Right lung (tissue), 5 donors: Measurements from ENCODE around the gene MALRD1. TPM values are rescaled to one million over a fixed set of nuclear protein-coding genes. Genes with fewer than 3 reads are reported as not detected.
A peak's percentile ranks its signal among the peaks of the same experiment; 100 is the strongest.
"Not testable (repeated sequence)": the region's sequence is repeated elsewhere in the genome, so short reads cannot be mapped to it uniquely, and the experiment has no call there.

Source experiments
- DNase-seq, 2 donors: peaks; one replicate each; pipeline ENCODE4 v3.0.0-alpha.2; 2013
- polyA plus RNA-seq, 5 donors: library from polyadenylated mRNA; unstranded; fragments of 120-200 nt; gene quantifications; one replicate each; pipeline versions ENCODE4 v1.2.1 to v1.2.3, GENCODE V29; 2013; ENCODE audit warnings: inconsistent platforms in 1 of 5, low replicate concordance in 1 of 5; ENCODE audit not compliant: insufficient read length in 5 of 5, insufficient read depth in 1 of 5

Gene MALRD1
- polyA plus RNA-seq, 5 donors, result 3.3 to 6.9 (median 5.3) TPM

DNA sequence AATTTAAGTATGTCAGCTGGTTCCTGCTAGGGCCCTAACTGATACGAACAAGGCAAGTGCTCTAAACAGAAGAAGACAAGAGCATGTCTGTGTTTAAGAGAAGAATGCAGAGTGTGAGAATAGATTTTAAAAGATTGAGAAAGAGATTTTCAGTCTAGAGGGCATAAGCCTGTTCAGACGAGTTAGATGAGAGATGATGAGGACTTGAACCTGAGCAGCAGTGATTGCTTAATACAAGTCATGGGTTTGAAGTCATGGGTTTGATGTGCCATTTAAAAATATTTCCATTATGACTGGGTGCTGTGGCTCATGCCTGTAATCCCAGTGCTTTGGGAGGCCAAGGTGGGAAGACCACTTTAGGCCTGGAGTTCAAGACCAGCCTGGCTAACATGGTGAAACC, 658.8 kb downstream of the MALRD1 start:
- no peak for DNase-seq

DNA sequence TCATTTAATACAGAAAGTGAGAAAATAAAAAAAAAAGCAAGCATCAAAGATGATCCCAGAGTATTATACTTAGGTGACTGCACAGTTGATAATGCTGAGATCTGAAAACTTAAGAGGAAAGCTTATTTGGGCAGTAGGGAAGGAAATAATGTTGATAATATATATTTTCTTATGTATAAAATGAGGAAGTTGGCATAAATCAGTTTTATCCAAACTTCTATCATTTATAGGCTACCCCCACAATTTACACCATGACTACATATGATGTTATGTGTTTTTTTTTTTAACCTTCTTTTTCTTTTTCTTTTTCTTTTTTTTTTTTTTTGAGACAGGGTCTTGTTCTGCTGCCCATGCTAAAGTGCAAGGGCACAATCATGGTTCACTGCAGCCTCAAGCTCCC, 659.4 kb downstream of the MALRD1 start:
- no peak for DNase-seq

DNA sequence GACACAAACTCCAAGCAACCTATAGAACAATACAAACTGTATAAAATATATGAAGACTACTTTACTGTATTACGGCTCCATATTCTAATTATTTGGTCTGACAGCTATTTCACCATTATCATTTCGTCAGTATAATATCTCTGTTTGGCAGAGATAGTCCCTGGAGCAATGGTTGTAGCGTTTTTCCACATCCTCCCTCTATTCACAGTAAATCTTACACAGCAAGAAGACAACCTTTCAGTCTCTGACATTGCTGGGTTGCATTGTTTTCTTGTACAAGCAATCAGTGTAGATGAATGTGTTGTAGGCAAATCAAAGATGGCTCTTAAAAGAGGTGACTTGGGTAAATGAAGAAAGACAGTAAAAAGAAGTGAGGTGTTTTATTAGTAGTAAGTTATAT, 662.0 kb downstream of the MALRD1 start:
- no peak for DNase-seq

DNA sequence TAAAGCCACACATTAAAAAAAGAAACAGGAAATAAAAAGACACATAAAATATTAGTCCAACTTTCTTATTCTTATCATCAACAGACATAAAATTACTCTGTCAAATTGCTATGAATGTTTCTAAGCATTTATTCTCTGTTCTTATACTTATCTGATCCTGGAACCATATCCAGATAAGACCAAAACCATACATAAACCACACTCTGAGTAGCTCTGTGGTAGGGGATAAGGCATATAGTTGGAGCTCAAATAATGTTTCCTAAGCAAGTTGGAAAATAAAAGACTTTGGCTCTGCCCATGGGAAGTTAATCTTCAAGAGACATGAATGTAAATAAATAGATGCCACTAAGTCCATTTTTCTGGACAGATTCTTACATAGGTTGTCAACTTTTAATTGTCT, 664.6 kb downstream of the MALRD1 start:
- no peak for DNase-seq

DNA sequence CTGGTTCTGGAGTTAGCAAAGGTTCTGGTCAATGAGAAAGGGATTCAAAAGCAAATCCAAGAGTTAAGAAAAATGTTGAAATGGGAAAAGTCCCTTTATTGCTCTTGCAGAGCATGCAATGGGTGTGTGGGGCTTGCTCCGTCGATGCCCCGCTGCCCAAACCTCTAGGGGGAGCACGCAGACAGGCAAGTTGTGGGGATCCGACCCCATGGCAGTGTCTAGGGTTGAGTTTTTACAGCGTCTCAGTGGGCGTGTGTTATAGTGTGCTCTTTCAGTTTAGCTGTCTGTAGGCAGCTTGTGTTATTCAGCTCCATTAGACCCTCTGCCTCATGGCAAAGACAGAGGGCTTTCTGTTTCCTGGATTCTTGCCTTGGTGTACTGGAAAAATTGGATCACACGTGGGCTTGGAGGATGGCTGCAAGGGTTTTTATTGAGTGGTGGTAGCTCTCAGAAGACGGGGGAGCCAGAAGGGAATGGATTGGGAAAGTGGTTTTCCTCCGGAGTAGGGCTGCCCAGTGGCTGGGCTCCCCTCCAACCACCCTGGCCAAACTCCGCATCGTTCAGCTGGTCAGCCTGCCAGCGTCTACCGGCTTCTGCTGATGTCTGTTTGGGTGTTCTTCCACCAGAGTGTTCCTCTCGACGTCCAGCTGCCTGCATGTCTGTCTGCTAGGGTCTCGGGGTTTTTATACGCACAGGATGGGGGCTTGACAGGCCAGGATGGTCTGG, 665.4 kb downstream of the MALRD1 start:
- no peak for DNase-seq

DNA sequence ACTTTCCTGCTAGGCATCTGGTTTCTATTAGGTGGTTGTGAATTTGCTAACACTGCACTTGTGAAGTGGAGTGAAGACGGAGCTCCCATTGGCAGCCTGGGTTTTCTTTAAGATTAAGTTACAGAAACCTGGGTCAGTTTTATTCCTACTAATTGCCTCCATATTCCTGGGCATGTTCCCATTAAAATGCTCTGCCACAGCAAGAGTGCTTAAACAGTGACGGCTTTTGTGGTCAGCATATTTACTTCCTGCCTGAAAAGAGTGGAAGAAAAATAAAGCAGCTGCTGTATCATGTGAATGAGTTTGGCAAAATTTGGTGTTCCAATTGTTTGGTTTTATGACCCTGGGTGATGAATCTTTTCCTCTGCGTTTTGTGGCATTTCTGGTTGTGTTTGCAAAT, 670.7 kb downstream of the MALRD1 start:
- DNase-seq, result peak; percentile 49 to 52

DNA sequence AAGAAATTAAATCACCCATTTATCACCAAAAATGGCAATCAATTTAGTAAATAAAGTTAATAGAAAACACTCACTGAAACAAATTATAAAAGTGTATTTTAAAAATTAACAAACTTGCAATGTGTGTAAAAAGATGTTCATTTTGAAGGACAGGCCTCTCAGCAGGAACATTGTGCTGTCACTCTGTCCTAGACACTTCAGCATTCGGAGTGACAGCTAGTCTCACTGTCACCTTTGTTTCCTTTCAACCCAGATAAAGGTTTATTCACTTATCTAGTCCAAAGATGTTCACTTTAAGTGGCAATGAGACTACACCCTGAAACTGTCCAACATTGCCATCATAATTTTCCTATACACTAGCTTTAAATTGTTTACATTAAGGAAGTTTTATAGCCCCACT, 675.7 kb downstream of the MALRD1 start:
- no peak for DNase-seq

DNA sequence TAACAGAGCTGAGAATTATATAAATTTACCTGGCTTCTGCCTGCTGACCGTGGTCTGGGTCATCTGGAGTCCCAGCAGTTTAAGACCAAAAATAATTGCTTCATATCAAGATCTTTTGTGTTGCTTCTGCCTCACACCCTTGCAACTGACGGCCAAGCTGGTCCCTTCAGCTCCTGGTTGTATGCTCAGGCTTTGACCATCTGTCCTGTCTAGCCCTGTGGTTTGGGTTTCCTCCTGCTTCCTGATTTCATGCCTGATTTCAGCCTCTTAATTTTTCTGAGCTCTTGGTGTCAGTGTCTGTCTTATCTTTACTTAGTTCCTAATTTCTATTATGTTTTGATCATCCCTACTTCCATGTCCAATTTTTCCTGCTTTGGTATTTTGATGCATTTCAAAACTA, 679.8 kb downstream of the MALRD1 start:
- DNase-seq, result no peak

DNA sequence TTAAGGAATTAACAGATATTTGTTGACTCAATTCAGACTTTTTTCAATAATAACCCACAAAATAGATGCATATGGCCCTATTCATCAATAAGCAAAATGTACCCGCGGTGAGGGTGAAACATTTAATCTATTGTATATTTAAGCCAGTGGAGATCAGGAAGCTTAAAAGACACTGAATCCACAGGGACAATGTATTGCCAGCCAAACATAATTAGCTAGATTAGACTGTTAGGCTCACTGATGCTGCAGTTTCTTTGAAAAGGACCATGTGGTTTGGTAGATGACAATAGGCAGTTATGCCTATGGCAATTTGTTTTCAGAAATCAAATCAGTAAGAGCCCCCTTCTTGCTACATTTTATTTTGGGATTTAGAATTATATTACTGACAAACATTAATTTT, 680.4 kb downstream of the MALRD1 start:
- no peak for DNase-seq

GRCh38 chr10:19730167-19730906, 681.7 kb downstream of the MALRD1 start:
- DNase-seq, result no peak

DNA sequence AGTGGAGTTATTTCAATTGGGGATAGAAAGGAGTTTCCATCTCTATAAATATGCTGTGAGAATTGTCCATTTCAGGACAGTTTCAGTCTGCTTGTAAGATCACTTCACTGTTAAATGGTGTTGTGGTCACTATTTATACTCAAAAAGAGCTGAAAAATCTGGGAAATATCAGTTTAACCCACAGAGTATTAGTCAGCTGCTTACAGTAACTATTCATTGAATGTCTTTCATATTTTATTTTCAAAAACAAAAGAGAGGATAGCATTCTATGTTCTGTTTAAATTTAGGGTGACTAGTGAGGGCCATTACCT, 682.3 kb downstream of the MALRD1 start:
- no peak for DNase-seq

- no peak for DNase-seq
Measured at GRCh38 chr10:19731560-19731959, 683.0 kb downstream of the MALRD1 start.

DNA sequence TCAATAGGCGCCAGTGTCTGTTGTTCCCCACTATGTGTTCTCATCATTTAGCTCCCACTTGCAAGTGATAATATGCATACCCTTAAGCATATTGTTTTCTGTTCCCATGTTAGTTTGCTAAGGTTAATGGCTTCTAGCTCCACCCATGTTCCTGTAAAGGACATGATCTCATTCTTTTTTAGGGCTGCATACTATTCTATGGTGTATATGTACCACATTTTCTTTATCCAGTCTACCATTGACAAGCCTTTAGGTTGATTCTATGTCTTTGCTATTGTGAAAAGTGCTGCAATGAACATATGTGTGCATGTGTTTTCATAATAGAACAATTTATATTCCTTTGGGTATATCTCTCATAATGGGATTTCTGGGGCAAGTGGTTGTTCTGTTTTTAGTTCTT, 689.8 kb downstream of the MALRD1 start:
- no peak for DNase-seq

- DNase-seq, result not testable (repeated sequence)
Measured at GRCh38 chr10:19739232-19739631, 690.6 kb downstream of the MALRD1 start.

DNA sequence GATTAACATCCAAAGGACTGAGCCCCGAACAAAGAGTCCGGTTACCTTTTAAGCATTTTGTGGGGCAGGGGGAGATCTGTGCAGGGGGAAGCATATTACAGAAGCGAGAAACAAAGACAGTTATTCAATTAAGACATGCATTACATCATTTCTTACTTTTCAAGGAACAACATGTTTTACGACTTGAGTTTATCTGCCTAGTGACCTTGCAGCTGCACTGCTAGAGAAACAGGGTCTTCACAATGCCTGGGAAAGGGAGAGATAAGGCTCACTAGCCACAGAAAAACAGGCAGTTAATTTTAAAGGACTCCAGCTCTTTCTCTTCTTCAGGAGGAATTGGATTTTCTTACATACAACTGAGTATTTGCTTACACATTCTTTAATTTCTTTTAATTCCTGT, 693.5 kb downstream of the MALRD1 start:
- DNase-seq, result not testable (repeated sequence)

GRCh38 chr10:19745672-19746071, 697.1 kb downstream of the MALRD1 start:
- DNase-seq, result no peak

DNA sequence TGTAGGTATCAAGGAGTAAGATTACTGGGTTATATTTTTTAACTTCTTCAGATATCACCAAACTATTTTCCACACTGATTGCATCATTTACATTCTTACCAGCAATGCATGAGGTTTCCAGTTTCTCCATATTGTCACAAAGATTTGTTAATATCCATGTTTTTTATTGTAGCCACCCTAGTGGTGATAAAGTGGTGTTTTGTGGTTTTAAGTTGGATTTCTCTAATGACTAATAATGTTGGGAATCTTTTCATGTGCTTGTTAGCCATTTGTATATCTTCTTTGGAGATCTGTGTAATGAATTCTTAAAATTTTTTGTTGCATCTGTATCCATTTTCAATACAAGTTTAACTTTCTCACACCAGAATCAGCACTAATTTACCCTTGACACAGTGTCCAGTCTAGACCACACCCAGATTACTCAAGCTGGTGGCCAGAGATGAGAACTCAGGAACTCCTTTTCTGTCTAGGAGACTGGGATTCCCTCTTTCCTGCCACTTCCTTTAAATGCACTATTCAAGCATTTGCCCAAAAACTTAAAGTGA, 700.7 kb downstream of the MALRD1 start:
- DNase-seq, result no peak

- no peak for DNase-seq
Measured at GRCh38 chr10:19750972-19751371, 702.4 kb downstream of the MALRD1 start.

- no peak for DNase-seq
Measured at GRCh38 chr10:19756919-19757318, 708.3 kb downstream of the MALRD1 start.

DNA sequence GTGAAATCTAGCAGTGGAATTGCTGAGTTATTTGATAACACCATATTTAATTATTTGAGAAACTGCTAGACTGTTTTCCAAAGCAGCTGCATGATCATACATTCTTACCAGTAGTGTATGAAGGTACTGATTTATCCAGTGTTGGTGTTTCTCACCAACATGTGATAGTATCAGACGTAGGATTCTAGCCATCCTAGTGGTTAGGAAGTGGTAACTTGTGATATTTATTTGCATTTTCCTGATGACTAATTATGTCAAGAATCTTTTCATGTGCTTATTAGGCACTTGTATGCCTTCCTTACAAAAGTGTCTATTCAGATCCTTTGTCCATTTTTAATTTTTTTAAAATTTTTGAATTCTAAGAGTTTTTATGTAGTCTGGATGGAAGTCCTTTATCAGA, 713.4 kb downstream of the MALRD1 start:
- no peak for DNase-seq

- DNase-seq, result peak; percentile 29 to 37
Measured at GRCh38 chr10:19764111-19764510, 715.5 kb downstream of the MALRD1 start.

- no peak for DNase-seq
Measured at GRCh38 chr10:19767876-19768275, 719.3 kb downstream of the MALRD1 start.

GRCh38 chr10:19769826-19770225, 721.2 kb downstream of the MALRD1 start:
- DNase-seq, result not testable (repeated sequence)
